22Rv1 (cell line): Measurements from ENCODE around the gene VAPB.

Source experiments
- H3K27ac ChIP-seq: fragments of 450-650 bp; 2 replicates; pipeline ENCODE4 v1.5.1; 2017
- CTCF ChIP-seq: fragments of 450-650 bp; IDR thresholded peaks from 2 replicates; pipeline ENCODE4 v1.5.1; 2017; ENCODE audit warnings: mild to moderate bottlenecking
- ZFX ChIP-seq: fragments of 450-650 bp; IDR thresholded peaks from 2 replicates; pipeline ENCODE4 v1.6.1; 2017; ENCODE audit warnings: antibody characterized with exemption, borderline replicate concordance

Gene VAPB

GRCh38 chr20:58481481-58482021 is 92.5 kb downstream of the VAPB start:
- TF ChIP-seq CTCF (0 out of 2 replicates have a peak, but pooled peaks have one; percentile 19), ZFX (no peak)

GRCh38 chr20:58482416-58482815 is 93.4 kb downstream of the VAPB start:
- no peak overlapping the region for H3K27ac ChIP-seq
- TF ChIP-seq CTCF, result no peak
- TF ChIP-seq ZFX, result no peak

More at GRCh38 chr20:58481481-58482021, 92.5 kb downstream of the VAPB start:
- no peak overlapping the region for H3K27ac ChIP-seq

- H3K27ac ChIP-seq, result no peak overlapping the region
- TF ChIP-seq CTCF (no peak), ZFX (no peak)
Observed at GRCh38 chr20:58483051-58483450, 94.0 kb downstream of the VAPB start.

- H3K27ac ChIP-seq, result no peak overlapping the region
- TF ChIP-seq ZFX (no peak), CTCF (no peak)
Observed at GRCh38 chr20:58483470-58483869, 94.4 kb downstream of the VAPB start.

GRCh38 chr20:58485393-58485792 is 96.4 kb downstream of the VAPB start:
- TF ChIP-seq CTCF, result no peak
- no peak for TF ChIP-seq ZFX
- H3K27ac ChIP-seq, result no peak overlapping the region

- TF ChIP-seq CTCF (no peak), ZFX (no peak)
- no peak overlapping the region for H3K27ac ChIP-seq
Observed at GRCh38 chr20:58486207-58486606, 97.2 kb downstream of the VAPB start.

GRCh38 chr20:58492074-58492718 is 103.2 kb downstream of the VAPB start:
- no peak for TF ChIP-seq CTCF
- TF ChIP-seq ZFX, result no peak
- no peak overlapping the region for H3K27ac ChIP-seq
